ENCODE data around the gene DKK1.
A peak's percentile ranks its signal among the peaks of the same experiment; 100 is the strongest.

Gene DKK1

DNA sequence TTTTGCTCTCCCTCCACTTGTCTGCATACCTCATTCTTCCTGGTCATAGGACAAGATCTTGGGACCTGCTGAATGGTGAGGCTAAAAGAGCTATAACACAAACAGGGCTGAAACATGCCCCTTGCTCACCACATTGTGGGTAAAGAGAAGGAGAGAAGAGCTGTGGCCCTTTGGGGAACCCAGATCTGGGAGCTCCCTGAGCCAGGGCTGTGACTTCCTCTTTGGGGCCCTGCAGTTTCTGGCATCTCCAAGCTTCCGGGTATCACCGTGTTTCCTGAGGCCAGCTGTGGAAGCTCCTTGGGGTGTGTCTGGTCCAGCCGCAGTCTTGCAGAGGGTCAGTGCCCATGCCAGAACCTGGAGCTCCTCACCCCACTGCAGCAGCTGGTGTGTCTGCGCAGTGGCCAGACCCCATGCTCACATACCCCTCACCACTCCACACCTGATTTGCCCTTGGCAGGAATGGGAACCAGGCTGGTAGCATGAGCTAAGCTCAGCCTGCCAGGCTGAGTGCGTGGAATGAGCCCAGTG lies 34.0 kb downstream of the DKK1 start:
- ATAC-seq, result no peak
- TF ChIP-seq, protein P1, sequence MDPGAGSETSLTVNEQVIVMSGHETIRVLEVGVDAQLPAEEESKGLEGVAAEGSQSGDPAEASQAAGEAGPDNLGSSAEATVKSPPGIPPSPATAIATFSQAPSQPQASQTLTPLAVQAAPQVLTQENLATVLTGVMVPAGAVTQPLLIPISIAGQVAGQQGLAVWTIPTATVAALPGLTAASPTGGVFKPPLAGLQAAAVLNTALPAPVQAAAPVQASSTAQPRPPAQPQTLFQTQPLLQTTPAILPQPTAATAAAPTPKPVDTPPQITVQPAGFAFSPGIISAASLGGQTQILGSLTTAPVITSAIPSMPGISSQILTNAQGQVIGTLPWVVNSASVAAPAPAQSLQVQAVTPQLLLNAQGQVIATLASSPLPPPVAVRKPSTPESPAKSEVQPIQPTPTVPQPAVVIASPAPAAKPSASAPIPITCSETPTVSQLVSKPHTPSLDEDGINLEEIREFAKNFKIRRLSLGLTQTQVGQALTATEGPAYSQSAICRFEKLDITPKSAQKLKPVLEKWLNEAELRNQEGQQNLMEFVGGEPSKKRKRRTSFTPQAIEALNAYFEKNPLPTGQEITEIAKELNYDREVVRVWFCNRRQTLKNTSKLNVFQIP (CRISPR knock-in tag; IDR thresholded peaks at IDR 0.05; ENCODE audit: borderline replicate concordance, low read depth), result no peak
- TF ChIP-seq OSR1 (CRISPR knock-in tag; IDR thresholded peaks at IDR 0.05) (no peak), ISL1 (CRISPR knock-in tag; IDR thresholded peaks at IDR 0.05) (no peak), ZFP30 (CRISPR knock-in tag; IDR thresholded peaks at IDR 0.05) (no peak), TOX (CRISPR knock-in tag; IDR thresholded peaks at IDR 0.05; ENCODE audit: borderline replicate concordance) (no peak), BACH2 (CRISPR knock-in tag; IDR thresholded peaks at IDR 0.05; ENCODE audit: borderline replicate concordance) (no peak), CSDC2 (CRISPR knock-in tag; IDR thresholded peaks at IDR 0.05) (no peak), ESRRG (CRISPR knock-in tag; IDR thresholded peaks at IDR 0.05) (no peak), ZNF8 (CRISPR knock-in tag; IDR thresholded peaks at IDR 0.05) (no peak), SNAI2 (CRISPR knock-in tag; IDR thresholded peaks at IDR 0.05) (no peak), PPARA (CRISPR knock-in tag; IDR thresholded peaks at IDR 0.05; ENCODE audit: borderline replicate concordance) (no peak)
- TF ChIP-seq, protein P2, sequence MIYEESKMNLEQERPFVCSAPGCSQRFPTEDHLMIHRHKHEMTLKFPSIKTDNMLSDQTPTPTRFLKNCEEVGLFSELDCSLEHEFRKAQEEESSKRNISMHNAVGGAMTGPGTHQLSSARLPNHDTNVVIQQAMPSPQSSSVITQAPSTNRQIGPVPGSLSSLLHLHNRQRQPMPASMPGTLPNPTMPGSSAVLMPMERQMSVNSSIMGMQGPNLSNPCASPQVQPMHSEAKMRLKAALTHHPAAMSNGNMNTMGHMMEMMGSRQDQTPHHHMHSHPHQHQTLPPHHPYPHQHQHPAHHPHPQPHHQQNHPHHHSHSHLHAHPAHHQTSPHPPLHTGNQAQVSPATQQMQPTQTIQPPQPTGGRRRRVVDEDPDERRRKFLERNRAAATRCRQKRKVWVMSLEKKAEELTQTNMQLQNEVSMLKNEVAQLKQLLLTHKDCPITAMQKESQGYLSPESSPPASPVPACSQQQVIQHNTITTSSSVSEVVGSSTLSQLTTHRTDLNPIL (CRISPR knock-in tag; IDR thresholded peaks at IDR 0.05; ENCODE audit: low read depth), result no peak

DNA sequence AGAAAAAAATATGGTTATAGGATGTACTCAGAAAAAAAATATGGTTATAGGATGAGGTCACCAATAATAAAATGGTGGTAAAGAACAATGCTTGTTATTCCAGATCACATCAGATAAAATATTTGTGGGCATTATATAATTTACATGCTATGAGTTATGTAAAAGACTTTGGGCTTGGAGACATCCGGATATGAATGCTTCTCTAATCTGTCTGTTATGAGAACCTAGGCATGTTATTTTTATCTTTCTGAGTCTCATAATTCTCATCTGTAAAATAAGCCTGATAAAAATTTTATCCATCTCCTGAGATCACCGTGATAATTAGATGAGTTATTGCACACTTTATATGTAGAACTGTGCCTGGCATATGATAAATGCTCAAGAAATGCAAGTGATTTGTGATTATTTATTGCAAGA lies 37.8 kb downstream of the DKK1 start:
- TF ChIP-seq SNAI2 (CRISPR knock-in tag; IDR thresholded peaks at IDR 0.05) (no peak), ZNF70 (CRISPR knock-in tag; IDR thresholded peaks at IDR 0.05) (no peak), GLIS3 (CRISPR knock-in tag; IDR thresholded peaks at IDR 0.05) (0 out of 2 replicates have a peak, but pooled peaks have one; percentile 43), ISL1 (CRISPR knock-in tag; IDR thresholded peaks at IDR 0.05) (peak; percentile 96)
- TF ChIP-seq, protein P3, sequence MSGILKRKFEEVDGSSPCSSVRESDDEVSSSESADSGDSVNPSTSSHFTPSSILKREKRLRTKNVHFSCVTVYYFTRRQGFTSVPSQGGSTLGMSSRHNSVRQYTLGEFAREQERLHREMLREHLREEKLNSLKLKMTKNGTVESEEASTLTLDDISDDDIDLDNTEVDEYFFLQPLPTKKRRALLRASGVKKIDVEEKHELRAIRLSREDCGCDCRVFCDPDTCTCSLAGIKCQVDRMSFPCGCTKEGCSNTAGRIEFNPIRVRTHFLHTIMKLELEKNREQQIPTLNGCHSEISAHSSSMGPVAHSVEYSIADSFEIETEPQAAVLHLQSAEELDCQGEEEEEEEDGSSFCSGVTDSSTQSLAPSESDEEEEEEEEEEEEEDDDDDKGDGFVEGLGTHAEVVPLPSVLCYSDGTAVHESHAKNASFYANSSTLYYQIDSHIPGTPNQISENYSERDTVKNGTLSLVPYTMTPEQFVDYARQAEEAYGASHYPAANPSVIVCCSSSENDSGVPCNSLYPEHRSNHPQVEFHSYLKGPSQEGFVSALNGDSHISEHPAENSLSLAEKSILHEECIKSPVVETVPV (CRISPR knock-in tag; IDR thresholded peaks at IDR 0.05), result peak; percentile 63; the same call in 1 of the 2 replicates
- TF ChIP-seq, protein P4, sequence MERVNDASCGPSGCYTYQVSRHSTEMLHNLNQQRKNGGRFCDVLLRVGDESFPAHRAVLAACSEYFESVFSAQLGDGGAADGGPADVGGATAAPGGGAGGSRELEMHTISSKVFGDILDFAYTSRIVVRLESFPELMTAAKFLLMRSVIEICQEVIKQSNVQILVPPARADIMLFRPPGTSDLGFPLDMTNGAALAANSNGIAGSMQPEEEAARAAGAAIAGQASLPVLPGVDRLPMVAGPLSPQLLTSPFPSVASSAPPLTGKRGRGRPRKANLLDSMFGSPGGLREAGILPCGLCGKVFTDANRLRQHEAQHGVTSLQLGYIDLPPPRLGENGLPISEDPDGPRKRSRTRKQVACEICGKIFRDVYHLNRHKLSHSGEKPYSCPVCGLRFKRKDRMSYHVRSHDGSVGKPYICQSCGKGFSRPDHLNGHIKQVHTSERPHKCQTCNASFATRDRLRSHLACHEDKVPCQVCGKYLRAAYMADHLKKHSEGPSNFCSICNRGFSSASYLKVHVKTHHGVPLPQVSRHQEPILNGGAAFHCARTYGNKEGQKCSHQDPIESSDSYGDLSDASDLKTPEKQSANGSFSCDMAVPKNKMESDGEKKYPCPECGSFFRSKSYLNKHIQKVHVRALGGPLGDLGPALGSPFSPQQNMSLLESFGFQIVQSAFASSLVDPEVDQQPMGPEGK (CRISPR knock-in tag; IDR thresholded peaks at IDR 0.05; ENCODE audit: borderline replicate concordance), result 0 out of 2 replicates have a peak, but pooled peaks have one; percentile 75
- TF ChIP-seq, protein P2 (CRISPR knock-in tag; IDR thresholded peaks at IDR 0.05; ENCODE audit: low read depth), result peak; percentile 81
- ATAC-seq, result peak; percentile 87

DNA sequence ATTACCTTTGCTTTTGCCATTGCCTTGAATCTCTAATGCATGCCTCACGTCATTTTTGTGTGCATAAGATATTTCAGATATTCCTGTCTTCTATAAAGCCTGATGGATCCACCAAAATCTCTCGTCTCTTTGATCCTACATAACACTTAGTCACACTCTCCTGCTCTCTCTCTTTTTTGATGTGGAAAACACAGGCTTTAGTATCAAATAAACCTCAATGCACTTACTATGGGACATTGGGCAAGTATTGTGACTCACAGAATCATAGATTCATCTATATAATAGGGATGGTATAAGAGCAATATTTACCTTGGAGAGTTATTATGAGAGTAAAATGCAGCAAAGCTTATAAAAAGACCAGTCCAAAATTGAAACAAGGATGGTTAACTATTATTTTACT lies 39.1 kb downstream of the DKK1 start:
- ATAC-seq, result no peak
- TF ChIP-seq OSR1 (CRISPR knock-in tag; IDR thresholded peaks at IDR 0.05) (no peak), ZNF565 (CRISPR knock-in tag; conservative IDR thresholded peaks at IDR 0.05; ENCODE audit: low read depth) (no peak), PPARA (CRISPR knock-in tag; IDR thresholded peaks at IDR 0.05; ENCODE audit: borderline replicate concordance) (no peak), ZC3H10 (CRISPR knock-in tag; IDR thresholded peaks at IDR 0.05) (no peak), ZFP3 (CRISPR knock-in tag; IDR thresholded peaks at IDR 0.05) (no peak), ZFP30 (CRISPR knock-in tag; IDR thresholded peaks at IDR 0.05) (no peak), GLIS3 (CRISPR knock-in tag; IDR thresholded peaks at IDR 0.05) (no peak), TCF4 (CRISPR knock-in tag; IDR thresholded peaks at IDR 0.05; ENCODE audit: borderline replicate concordance) (no peak), ESRRG (CRISPR knock-in tag; IDR thresholded peaks at IDR 0.05) (no peak)
- TF ChIP-seq, protein P4 (CRISPR knock-in tag; IDR thresholded peaks at IDR 0.05; ENCODE audit: borderline replicate concordance), result no peak
- TF ChIP-seq, protein P3 (CRISPR knock-in tag; IDR thresholded peaks at IDR 0.05), result no peak
- TF ChIP-seq, protein P1 (CRISPR knock-in tag; IDR thresholded peaks at IDR 0.05; ENCODE audit: borderline replicate concordance, low read depth), result no peak

Data from SK-N-SH treated with all-trans-retinoic acid at 6 μM for 48 hours (cell line).